ENCODE results near the gene PRAC1. TPM values are rescaled to one million over a fixed set of nuclear protein-coding genes. Genes with fewer than 3 reads are reported as not detected.
A peak's percentile ranks its signal among the peaks of the same experiment; 100 is the strongest.

PRAC1 gene
- total RNA-seq, 1 donor from 2014 or later: not detected

- H3F3A ChIP-seq (ENCODE audit: low read depth): peaks cover 6% of the 10 kb centered on the region
- H3K9me3 Mint-ChIP-seq: peaks cover 8% of the 10 kb centered on the region
- H3K4me2 ChIP-seq: peak overlapping the region; percentile 55
- H3K36me3 ChIP-seq: no peaks in the 10 kb centered on the region
- peaks cover 76% of the 10 kb centered on the region for H4K20me1 ChIP-seq (ENCODE audit: low read depth)
- no peaks in the 10 kb centered on the region for H3K9me3 ChIP-seq (ENCODE audit: low read depth)
- no peaks in the 10 kb centered on the region for H3K79me2 ChIP-seq (ENCODE audit: low read depth)
- H3K27ac Mint-ChIP-seq: no peak overlapping the region
- no peak overlapping the region for H3K9ac ChIP-seq
- no peak overlapping the region for H2AFZ ChIP-seq (replicated peaks)
- no peak overlapping the region for H3K27ac ChIP-seq
- peak; percentile 77 for DNase-seq (ENCODE audit: low spot score)
- TF ChIP-seq, protein P1, sequence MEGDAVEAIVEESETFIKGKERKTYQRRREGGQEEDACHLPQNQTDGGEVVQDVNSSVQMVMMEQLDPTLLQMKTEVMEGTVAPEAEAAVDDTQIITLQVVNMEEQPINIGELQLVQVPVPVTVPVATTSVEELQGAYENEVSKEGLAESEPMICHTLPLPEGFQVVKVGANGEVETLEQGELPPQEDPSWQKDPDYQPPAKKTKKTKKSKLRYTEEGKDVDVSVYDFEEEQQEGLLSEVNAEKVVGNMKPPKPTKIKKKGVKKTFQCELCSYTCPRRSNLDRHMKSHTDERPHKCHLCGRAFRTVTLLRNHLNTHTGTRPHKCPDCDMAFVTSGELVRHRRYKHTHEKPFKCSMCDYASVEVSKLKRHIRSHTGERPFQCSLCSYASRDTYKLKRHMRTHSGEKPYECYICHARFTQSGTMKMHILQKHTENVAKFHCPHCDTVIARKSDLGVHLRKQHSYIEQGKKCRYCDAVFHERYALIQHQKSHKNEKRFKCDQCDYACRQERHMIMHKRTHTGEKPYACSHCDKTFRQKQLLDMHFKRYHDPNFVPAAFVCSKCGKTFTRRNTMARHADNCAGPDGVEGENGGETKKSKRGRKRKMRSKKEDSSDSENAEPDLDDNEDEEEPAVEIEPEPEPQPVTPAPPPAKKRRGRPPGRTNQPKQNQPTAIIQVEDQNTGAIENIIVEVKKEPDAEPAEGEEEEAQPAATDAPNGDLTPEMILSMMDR (IDR thresholded peaks at IDR 0.05): no peak
- TF ChIP-seq EZH2phosphoT487 (IDR thresholded peaks at IDR 0.05) (peak; percentile 98), EZH2 (IDR thresholded peaks at IDR 0.05) (peak; percentile 99)
- no peaks in the 10 kb centered on the region for H3K36me3 Mint-ChIP-seq
- no peak overlapping the region for H3K4me3 ChIP-seq
- H3K4me1 Mint-ChIP-seq: no peaks in the 10 kb centered on the region
- H3K4me1 ChIP-seq: peaks cover 6% of the 10 kb centered on the region
- H3K27me3 Mint-ChIP-seq (ENCODE audit: insufficient read depth, low read depth): peaks cover 82% of the 10 kb centered on the region
- peaks cover 100% of the 10 kb centered on the region for H3K27me3 ChIP-seq
- H3K4me3 Mint-ChIP-seq: no peak overlapping the region
These were observed 32.4 kb upstream of the PRAC1 start for GRCh38 chr17:48754500-48755261.

DNA sequence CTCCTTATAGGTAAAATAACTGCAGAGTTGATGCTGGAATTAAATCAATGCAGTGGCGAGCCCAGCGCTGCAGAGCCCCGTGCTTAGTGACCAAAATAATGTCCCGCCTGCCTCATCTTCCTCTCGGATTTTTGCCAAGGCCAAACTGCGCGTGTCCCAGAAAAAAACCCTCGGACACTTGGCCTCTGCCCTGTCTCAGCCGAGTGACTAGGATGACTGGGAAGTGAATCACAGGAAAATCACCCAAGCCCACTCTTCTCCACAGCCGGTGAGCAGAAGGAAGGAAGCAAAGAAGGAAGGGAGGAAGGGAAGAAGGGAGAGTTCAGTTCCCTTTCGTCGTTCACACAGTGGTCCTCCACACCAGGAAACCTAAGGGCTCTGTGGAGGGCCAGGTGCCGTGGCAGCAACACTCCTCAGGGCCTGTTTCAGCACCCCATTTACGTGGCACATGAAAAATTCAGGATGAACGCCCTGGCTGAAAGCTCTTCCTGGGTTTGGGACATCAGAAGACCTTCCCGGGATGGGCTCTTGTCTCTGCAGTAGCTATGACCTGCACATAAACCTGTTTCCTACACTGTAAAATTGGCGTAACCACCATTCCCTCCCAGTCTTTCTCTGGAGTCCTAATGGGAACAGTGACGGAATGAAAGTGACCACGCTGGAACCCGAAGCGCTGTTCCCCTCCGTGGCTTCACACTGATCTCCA, 31.6 kb upstream of the PRAC1 start:
- Histone ChIP-seq H3K4me3 (no peak overlapping the region), H3K4me1 (peaks cover 6% of the 10 kb centered on the region), H3F3A (ENCODE audit: low read depth) (peaks cover 6% of the 10 kb centered on the region), H3K27me3 (peaks cover 100% of the 10 kb centered on the region), H3K27ac (no peak overlapping the region), H3K9ac (no peak overlapping the region), H4K20me1 (ENCODE audit: low read depth) (peaks cover 83% of the 10 kb centered on the region), H2AFZ (replicated peaks) (no peak overlapping the region), H3K36me3 (no peaks in the 10 kb centered on the region), H3K9me3 (ENCODE audit: low read depth) (no peaks in the 10 kb centered on the region), H3K79me2 (ENCODE audit: low read depth) (no peaks in the 10 kb centered on the region), H3K4me2 (no peak overlapping the region)
- DNase-seq (ENCODE audit: low spot score): no peak
- no peaks in the 10 kb centered on the region for H3K36me3 Mint-ChIP-seq
- TF ChIP-seq EZH2 (IDR thresholded peaks at IDR 0.05) (no peak), EZH2phosphoT487 (IDR thresholded peaks at IDR 0.05) (no peak)
- TF ChIP-seq, protein P1 (IDR thresholded peaks at IDR 0.05): no peak
- H3K4me1 Mint-ChIP-seq: no peaks in the 10 kb centered on the region
- H3K4me3 Mint-ChIP-seq: no peak overlapping the region
- peaks cover 83% of the 10 kb centered on the region for H3K27me3 Mint-ChIP-seq (ENCODE audit: insufficient read depth, low read depth)
- peaks cover 8% of the 10 kb centered on the region for H3K9me3 Mint-ChIP-seq
- H3K27ac Mint-ChIP-seq: no peak overlapping the region

GRCh38 chr17:48752399-48753288, 30.3 kb upstream of the PRAC1 start:
- Mint-ChIP-seq H3K4me3 (no peak overlapping the region), H3K36me3 (no peaks in the 10 kb centered on the region), H3K27ac (no peak overlapping the region), H3K27me3 (ENCODE audit: insufficient read depth, low read depth) (peaks cover 88% of the 10 kb centered on the region), H3K4me1 (no peaks in the 10 kb centered on the region), H3K9me3 (peaks cover 8% of the 10 kb centered on the region)
- no peak for DNase-seq (ENCODE audit: low spot score)
- Histone ChIP-seq H3K27ac (no peak overlapping the region), H4K20me1 (ENCODE audit: low read depth) (peaks cover 96% of the 10 kb centered on the region), H3K4me3 (no peak overlapping the region), H3F3A (ENCODE audit: low read depth) (peaks cover 6% of the 10 kb centered on the region), H3K36me3 (no peaks in the 10 kb centered on the region), H3K27me3 (peaks cover 100% of the 10 kb centered on the region), H3K9me3 (ENCODE audit: low read depth) (no peaks in the 10 kb centered on the region), H2AFZ (replicated peaks) (no peak overlapping the region), H3K4me1 (peaks cover 6% of the 10 kb centered on the region), H3K4me2 (no peak overlapping the region), H3K9ac (no peak overlapping the region), H3K79me2 (ENCODE audit: low read depth) (no peaks in the 10 kb centered on the region)
- TF ChIP-seq, protein P1 (IDR thresholded peaks at IDR 0.05): no peak
- TF ChIP-seq EZH2 (IDR thresholded peaks at IDR 0.05) (peak; percentile 95), EZH2phosphoT487 (IDR thresholded peaks at IDR 0.05) (peak; percentile 79)
